GM18861 (cell line): ENCODE measurements around the gene MATN1.

Experiments used
- ATAC-seq: cut with Tn5 transposase; IDR thresholded peaks from one replicate; pipeline ENCODE4 v1.9.1; 2021; ENCODE audit not compliant: unreplicated experiment

The MATN1 gene

DNA sequence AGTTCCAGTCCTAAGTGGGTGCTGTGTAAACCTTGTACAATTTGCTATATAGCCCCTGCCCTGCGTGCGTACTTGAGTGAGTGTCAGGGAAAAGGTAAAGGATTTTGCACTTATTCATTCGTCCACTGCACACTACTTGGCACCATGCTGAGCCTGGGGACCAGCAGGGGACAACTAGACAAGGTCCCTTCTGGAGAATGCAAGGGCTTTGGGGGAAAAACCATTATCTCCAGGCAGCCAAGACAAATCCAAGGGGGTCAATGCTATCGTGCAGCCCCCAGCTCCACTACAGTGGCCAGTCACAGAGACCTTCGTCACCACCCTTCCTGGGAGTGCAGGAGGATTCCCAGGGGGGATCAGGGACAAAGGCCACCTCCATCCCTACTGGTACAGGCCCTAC, 39.7 kb downstream of the MATN1 start:
- no peak for ATAC-seq

DNA sequence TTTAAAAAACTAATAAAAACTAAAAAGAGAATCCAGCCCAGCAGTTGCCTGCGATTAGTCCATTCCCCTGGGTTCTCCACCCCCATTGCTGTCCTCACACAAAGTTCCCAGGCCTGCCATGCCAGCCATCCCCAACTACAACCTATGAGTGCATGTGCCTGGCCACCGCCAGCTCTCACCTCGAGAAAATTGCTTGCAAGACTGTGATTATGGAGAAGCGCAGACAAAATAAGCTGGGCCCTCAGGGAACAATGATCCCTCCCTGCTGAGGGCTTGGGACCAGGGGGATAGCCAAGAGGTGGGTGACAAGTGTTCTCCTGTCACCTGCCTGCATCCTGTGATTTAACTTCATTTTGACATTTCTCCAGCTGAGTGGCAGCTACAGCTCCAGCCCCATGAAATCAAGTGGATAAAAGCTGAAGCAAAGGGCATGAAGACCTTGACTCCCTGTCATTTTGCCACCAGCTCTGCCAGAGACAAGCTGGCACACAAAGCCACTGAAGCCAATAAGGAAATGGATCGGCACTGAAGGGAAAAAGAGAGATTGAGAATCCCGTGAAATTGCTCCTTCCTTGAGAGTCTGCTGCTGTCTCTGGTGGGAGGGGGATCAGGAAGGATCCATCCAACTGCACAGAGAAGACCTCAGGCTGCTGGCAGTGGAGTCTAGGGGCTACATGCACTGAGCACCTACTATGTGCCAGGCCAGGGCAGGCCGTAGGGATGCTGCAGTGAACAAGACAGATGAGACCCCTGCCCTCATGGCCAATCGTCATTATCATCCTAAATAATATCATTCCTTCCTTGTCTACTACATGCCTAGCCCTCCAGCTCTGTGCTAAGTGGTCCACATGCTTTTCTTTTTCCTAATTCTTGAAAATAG, 40.7 kb downstream of the MATN1 start:
- no peak for ATAC-seq

DNA sequence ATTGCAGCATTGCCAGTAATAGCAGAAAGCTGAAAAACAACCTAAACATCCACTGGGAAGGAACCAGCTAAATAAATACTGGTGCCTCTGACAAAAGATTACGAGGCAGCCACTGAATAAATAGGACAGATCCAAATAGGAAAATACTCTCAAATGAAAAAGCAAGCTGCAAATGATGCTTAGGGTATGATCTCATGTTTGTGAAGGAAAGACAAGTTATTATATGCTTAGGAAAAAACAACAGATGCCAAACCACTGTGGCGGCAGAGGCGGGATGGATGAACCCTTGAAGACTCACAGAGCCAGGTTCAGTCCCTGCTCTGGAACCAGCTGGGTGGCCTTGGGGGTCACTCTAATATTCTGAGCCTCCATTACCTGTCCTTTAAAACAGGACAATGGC, 41.6 kb downstream of the MATN1 start:
- no peak for ATAC-seq

DNA sequence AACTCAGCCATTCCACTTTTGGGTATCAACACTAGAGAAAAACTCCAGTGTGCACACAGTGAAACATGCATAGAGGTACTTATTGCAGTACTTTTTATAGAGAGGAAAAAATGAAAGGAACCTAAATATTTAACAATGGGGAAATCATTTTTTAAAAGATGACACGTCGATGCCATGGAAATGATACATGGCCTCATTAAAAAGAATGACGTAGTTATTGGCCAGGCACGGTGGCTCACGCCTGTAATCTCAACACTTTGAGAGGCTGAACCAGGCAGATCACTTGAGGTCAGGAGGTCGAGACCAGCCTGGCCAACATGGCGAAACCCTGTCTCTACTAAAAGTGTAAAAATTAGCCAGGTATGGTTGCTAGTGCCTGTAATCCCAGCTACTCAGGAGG, 42.5 kb downstream of the MATN1 start:
- ATAC-seq: no peak

DNA sequence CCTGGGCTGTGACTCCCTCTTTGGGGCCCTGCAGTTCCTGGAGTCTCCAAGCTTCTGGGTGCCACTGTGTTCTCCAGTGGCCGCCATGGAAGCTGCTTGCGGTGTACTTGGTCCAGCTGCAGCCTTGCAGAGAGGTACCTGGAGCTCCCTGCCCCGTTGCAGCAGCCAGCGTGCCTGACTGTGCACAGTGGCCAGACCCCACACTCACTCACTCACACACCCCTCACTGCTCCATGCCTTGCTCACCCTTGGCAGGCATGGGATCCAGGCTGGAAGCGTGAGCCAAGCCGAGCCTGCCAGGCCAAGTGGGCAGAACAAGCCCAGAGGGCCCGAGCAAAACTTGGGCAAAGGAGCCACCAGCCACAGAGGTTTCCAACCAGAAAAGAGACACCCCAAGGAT, 43.0 kb downstream of the MATN1 start:
- no peak for ATAC-seq

DNA sequence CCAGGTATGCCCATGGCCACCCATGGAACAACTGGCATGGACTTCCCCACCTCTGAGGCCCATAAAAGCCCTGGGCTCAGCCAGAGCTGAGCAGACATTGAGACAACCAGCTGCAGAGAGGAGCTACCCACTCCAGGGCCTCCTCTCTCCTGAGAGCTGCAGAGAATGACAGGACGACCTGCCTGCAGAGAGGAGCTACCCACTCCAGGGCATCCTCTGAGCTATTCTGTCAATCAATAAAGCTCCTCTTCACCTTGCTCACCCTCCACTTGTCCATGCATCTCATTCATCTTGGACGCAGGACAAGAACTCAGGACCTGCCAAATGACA, 43.4 kb downstream of the MATN1 start:
- no peak for ATAC-seq

DNA sequence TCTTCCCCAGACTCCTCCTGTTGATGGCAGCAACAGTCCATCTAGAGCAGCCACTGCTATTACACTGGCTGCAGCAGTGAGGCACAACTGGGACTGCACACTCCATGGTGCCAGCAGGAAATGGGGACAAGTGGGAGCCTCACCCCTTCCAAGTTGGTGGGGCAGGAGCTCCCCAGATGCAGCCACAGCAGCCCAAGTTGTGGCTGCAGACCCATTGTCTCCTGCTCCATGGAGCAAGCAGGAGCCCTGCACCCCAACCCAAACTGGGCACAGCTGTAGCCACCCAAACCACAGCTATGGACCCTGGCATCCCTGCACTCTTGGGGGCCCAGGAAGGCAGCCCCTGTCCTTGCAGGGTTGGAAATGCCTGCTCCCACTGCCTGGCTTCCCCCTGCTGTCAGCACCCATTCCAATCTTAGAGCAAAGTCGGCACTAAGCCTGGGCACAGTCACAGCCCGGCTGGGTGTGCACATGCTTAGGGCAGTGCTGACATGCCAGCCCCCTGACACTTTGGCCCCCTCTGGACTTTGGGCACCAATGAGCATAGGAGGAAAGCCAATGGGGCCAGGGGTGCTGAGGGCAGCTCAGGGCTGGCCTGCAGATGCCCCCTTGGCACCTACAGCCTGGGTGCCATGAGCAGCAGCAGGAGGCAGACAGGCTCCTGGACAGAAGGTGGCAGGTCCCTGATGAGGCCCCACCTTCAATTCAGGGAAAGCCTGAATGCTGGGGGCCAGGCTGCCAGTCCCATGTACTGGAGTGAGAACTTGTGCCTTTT, 44.0 kb downstream of the MATN1 start:
- no peak for ATAC-seq

DNA sequence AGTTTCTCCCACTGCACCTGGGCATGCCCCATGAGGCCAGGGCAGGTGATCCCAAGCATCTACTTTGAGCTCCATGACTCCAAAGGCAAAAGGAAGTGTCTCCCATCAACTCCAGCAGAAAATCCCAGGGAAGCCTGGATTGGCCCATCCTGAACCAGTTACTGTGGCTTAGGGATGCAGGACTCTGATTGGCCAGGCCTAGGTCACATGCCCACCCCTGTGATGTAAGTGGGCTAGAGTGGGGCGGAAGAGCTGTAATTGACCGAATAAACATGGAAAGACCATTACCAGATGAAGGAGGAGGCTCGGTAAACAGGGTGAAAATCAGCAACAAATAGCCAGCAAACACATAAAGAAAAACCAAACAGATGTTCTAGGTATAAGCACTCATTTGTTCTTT, 45.2 kb downstream of the MATN1 start:
- ATAC-seq: no peak

DNA sequence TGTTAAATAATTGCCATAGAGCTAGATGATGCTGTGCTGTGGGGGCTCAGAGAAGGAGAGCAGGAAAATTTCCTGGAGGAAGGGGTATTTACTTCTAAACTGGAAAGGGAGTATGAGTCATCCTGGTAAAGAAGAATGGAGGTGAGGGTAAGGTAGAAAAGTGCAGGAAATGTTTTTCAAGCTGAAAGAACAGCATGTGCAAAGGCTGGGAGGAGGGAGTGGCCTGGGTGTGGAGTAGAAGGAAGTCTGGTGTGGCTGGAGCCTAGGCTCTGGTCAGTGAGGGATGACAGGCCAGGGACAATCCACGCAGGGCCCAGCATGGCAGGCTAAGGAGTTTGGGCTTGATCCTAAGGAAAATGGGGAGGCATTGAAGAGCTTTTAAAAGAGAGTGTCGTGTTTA, 45.9 kb downstream of the MATN1 start:
- no peak for ATAC-seq

DNA sequence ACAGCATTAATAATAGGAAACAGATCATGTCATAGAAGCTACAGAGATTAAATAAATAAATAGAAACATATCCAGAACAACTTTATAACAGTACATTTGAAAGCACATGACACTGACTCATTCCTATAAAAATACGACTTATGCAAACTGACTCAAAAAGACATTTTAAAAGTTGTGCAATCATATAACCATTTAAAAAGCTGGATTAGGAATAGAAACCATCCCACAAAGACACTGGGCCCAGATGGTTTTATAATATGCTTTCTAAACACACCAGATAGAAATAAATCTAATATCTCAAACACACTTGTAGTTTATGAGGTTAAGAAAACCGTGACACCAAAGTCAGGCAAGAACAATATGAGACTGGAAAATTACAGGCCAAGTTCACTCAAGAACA, 47.6 kb downstream of the MATN1 start:
- ATAC-seq: no peak

DNA sequence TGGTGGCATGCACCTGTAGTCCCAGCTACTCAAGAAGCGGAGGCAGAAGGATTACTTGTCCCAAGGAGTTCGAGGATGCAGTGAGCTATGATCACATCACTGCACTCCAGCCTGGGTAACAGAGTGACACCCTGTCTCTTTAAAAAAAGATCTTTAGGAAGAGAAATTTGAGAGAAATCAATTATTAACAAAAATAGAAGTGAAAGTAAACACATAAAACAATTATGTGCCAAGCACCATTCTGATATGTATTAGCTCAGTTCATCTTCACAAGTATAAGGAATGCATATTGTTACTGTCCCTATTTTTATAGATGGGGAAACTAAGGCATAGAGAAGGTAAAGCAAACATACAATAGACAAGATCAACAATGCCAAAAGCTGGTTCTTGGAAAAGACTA, 48.1 kb downstream of the MATN1 start:
- no peak for ATAC-seq

DNA sequence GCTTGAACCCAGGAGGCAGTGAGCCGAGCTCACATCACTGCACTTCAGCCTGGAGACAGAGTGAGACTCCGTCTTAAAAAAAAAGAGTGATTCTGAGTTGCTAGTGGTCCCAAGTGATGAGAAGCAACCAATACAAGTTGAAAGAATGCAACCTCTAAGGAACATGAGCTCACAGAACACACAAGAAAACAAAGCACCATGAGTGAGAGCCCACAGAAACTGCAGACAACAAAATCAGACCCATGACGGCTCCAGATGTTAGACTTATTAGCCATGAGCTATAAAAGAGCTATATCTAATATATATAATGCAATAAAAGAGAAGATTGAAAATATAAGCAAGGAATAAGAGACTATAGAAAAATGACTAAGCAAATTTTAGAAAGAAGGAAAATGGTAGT, 50.0 kb downstream of the MATN1 start:
- ATAC-seq: no peak

DNA sequence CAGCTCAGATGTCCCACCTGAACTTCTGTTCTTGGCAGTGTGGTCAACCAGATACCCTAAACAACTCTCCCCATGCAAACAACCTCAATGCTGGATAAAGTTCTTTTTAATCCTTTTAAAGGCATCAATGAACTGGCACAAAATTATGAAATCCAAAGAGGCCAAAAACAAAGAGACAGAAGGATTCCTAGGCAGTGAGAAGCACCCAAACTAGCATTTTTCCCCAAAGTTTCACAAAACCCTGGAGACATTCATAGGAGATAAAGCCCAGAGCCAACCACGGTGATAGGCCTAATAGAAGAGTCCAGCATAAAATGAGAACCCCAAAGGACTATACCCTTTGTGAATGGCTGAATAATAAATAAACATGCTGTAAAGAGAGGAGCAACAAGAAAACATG, 50.7 kb downstream of the MATN1 start:
- no peak for ATAC-seq

DNA sequence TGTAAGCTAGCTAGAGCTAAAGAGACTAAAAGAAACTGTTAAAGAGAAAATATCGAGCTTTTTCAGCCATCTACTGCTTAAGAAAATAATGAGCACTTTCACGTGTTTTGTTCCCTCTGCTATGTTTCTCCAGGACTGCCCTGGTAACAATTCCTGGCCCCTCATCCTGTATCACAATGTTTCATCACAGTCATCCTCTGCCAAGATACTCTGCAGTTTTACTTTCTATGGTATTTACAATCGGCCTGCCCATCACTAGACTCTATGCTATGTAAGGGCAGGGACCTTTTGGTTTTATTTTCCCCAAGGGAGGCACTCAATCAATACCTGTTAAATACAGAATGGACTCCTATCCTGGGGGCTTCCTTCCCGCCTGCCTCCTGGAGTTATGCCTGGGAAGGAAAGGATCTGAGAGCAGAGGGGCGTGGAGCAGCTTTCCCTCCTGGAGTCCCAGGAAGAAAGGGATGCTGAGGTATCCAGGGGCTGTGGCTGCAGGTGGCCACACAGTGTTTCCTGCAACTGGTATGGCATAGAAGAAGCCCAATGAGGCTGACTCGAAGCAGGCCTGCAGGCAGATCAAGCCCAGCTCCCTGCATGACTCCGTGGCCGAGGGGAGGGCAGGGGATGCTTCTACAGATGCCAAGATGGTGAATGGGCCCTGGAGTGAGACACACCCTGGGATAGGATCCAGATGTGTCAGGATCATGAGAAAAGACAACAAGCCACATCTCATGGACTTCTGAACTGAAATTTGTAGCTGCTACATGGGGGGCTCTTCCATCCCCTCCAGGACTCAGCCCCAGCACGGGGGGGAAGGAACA, 52.9 kb downstream of the MATN1 start:
- no peak for ATAC-seq

DNA sequence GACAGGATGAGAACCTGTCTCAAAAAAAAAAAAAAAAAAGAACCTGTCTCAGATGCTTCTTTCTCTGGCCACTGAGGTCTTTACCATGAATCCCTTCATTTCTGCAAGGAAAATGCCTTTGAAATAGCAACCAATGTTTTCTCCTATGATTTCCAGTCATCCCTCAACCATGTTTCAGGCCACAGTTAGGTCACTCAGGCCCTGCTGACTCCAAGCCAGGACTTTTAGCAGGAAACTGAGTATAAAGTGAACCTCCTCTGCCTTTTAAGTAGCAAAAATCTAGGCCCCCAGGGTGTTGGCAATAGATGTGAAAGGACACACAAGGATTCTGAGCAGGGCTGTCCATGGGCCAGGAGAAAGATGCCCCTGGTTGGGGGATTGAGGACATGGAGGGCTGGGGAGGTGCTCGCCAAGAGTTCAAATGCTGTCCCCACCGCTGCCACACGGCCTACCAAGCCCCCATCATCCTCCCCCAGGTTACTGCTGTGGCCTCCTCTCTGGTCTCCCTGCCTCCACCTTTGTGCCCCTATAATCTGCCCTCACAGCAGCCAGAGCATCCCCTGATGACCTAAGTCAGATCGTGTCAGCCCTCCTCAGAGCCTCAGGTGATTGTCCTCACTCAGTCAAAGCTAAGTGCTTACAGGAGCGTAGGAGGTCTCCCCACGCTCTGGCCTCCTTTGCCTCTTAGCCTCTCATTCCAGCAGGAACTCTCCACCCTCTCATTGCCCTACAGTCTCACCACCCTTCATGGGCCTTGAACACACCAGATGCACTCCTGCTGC, 54.6 kb downstream of the MATN1 start:
- no peak for ATAC-seq

DNA sequence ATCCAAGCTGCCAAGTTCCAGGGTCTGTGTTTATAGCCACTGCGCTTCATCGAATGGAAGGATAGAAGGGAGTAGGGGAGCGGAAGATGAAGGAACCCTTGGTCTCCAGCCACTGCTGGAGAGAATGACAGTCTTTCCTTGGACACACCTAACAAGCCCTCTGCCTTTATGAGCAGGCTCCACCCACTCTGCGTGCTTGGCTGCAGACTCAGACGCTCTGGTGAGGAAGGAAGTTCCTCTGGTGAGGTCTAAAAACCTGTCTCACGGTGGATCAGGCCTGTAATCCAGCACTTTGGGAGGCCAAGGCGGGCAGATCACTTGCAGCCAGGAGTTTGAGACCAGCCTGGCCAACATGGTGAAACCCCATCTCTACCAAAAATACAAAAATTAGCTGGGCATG, 55.4 kb downstream of the MATN1 start:
- no peak for ATAC-seq

DNA sequence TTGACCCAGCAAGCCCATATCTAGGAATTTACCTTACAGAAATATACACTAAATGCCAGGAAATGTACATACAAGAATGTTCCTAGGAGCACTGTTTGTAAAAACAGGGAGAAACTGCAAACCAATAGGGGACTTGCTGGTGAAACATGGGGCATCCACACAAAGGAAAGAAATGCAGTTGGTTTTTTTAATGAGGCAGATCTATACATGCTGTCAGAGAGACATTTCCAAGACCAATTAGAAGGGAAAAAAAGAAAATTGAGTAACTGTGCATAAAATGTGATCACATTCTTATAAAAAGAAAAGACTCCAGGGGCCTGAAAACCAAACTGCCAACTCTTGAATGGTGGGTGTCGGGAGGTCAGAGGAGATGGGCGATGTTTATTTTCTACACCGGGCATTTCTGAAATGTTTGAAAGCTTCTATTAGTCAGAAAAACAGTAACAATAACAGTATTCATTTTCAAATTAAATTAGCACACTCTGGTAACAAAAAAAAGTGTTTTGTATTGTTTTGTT, 56.6 kb downstream of the MATN1 start:
- no peak for ATAC-seq

DNA sequence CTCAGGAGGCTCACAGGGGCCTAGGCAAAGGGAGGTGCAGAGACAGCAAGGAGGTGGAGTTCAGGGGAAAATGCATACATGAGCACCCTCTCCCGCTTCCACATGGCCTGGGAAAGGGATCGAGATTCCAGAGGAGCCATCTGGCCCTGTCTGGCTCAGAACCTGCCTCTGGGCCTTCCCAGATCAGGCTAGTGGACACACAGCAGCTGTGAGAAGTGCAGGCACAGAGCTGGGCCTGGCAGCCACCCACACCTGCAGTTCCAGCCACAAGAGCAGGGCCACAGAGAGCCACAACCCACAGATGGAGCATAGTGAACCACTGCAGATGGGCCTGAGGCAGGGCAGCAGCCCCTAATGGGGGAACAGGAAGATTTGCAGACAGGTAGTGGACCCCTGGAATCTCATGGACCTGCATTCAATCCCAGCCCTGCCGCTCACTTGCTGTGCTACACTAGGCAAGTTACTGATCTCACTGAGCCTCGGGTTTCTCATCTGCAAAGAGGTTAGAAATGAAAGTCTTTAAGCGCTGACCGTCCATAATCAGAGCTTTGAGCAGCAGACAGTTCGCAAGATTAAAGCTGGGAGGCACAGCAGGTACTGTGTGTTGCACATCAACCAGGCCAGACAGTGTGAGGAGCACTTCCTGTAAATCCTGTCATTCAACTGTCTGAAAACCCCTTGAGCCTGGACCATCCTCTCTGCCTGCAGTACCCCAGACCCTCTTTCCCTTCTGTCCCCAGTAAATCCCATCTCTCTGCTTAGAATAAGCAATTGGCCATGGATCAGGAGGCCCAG, 58.0 kb downstream of the MATN1 start:
- ATAC-seq: no peak

DNA sequence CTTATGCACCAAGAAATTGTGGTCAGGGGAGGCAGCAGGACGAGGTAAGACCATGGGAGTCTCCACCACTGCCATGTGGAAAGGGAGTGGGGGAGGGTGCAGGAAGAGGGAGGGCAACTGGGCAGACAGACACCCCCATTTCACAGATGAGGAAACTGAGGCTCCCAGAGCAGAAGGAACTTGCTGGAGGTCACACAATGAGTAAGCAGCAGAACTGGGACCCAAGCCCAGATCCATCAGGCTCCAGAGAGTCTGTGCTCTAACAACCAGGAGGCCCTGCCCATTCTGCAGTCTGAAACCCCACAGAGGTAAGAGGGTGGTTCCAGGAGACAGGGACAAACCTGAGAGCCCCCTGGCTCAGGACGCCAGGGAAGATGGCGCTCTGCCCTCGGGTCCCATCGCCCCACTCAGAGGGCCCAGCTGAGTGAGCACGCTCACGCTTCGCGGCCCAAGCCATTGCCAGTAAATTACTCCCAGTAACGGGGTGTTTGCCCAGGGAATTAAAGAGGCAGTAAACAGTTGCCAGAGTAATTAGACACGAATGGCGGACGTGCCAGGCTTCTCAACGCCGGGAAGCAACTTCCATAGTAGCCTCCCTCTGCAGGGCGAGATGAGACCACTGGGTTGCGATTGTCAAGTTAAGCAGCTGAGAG, 59.2 kb downstream of the MATN1 start:
- ATAC-seq: no peak
